Peyer's patch (tissue), 4 donors: ENCODE data around the gene ARMS2.

Experiments
- POLR2A ChIP-seq, 2 donors: fragments of 450-650 bp; IDR thresholded peaks; one replicate each; pipeline ENCODE4 v1.5.1; 2017; ENCODE audit warnings: antibody characterized with exemption in 2 of 2, mild to moderate bottlenecking in 2 of 2, moderate library complexity in 2 of 2
- TF ChIP-seq, protein P1 (sequence below), 6 experiments: fragments of 450-650 bp in 4 of 6; fragments of 200-600 bp in 2 of 6; sonication (generic) in 1 of 6; IDR thresholded peaks; one replicate each; pipeline ENCODE4 v1.5.1; 2017 to 2019; ENCODE audit warnings: antibody characterized with exemption in 6 of 6, mild to moderate bottlenecking in 3 of 6, moderate library complexity in 1 of 6

GRCh38 chr10:122441961-122442360 is 12.5 kb upstream of the ARMS2 start:
- TF ChIP-seq, protein P1, sequence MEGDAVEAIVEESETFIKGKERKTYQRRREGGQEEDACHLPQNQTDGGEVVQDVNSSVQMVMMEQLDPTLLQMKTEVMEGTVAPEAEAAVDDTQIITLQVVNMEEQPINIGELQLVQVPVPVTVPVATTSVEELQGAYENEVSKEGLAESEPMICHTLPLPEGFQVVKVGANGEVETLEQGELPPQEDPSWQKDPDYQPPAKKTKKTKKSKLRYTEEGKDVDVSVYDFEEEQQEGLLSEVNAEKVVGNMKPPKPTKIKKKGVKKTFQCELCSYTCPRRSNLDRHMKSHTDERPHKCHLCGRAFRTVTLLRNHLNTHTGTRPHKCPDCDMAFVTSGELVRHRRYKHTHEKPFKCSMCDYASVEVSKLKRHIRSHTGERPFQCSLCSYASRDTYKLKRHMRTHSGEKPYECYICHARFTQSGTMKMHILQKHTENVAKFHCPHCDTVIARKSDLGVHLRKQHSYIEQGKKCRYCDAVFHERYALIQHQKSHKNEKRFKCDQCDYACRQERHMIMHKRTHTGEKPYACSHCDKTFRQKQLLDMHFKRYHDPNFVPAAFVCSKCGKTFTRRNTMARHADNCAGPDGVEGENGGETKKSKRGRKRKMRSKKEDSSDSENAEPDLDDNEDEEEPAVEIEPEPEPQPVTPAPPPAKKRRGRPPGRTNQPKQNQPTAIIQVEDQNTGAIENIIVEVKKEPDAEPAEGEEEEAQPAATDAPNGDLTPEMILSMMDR (IDR thresholded peaks at IDR 0.05), result no peak
- TF ChIP-seq POLR2A (IDR thresholded peaks at IDR 0.05), result no peak
